Right ventricle myocardium superior (tissue), 1 donor: ENCODE results near the gene PHC2. TPM values are rescaled to one million over a fixed set of nuclear protein-coding genes. Genes with fewer than 3 reads are reported as not detected.
A peak's percentile ranks its signal among the peaks of the same experiment; 100 is the strongest.

ENCODE experiments used
- ATAC-seq: fragments of 200-7000 bp; cut with Tn5 transposase; one replicate; pipeline ENCODE4 v1.9.1; 2020; ENCODE audit warnings: mild to moderate bottlenecking; ENCODE audit not compliant: poor library complexity
- DNase-seq: peaks from one replicate; pipeline ENCODE4 v3.0.0-alpha.2; 2020
- intact Hi-C: fragments of 100-400 bp; cut with DNase I; formaldehyde crosslinking; loops from one replicate; pipeline ENCODE4 v1.11.2; 2022
- total RNA-seq: library from RNA; stranded (reverse); fragmentation: NEBNext Ultra II Directional; extraction: Animal tissue kit (Norgen Biotek cat#: 25700); gene quantifications from one replicate; pipeline ENCODE4 v1.2.1, GENCODE V29; 2021
- donor health status: DM: no; HTN: yes; CAD: no; lungs with severe emphysema.

Gene PHC2
- total RNA-seq, 1 donor from 2014 or later = 105 TPM

- intact Hi-C loops = no loop called here
- ATAC-seq (no peak), DNase-seq (no peak)
Measured at GRCh38 chr1:33330361-33330890, 100.5 kb downstream of the PHC2 start.

DNA sequence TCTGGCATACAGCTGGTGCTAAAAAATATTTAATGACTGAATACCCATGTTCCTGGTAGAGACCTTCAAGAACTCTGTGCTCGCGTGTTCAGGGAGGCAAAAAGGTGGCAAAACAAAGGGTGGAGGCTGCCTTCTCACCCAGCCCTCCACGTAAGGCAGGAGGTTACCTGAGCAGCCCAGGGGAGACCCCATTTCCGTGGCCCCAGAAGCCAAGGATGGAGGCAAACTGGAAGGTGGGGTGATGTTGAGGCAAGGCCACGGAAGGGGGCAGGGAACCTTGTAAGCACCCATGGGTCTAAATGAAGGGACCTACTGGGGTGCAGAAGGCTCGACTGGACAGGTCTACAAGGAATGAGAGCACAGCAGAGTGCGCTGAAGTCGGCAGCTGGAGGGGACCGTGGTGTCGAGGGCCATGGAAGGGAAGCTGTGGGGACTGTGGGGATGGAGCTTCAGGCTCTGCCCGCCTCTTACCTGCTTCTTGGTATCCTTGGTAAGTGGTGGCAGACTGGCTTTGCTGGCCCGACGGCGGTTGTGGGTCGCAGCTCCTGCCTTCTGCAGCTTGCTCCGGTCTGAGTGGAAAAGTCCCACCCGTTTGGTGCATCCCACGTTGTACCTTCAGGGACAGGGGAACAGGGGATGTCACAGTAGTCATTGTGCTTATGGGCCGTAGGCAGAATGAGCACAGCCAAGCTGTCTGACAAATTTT, 101.1 kb downstream of the PHC2 start:
- intact Hi-C loops = no loop called here
- DNase-seq = no peak
- ATAC-seq = no peak

DNA sequence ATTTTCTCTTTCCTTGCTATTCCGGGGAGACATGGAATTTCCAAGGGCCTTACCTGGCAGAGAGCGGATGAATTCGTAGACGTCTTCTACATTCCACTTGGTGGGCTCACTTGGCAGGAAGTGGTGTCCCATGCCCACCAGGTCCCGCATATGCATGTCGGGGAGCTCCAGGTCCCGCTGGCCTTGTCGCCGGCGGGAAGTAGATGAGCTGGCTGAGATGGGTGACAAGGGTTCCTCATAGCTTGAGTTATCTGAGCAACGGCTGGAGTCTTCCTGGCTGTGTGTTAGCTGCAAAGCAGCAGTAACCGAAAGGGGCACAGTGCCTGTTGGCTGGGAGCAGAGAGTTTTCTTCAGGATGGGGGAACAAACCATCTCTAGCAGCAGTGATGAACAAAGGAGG, 102.1 kb downstream of the PHC2 start:
- ATAC-seq (no peak), DNase-seq (no peak)
- intact Hi-C loops = no loop called here

DNA sequence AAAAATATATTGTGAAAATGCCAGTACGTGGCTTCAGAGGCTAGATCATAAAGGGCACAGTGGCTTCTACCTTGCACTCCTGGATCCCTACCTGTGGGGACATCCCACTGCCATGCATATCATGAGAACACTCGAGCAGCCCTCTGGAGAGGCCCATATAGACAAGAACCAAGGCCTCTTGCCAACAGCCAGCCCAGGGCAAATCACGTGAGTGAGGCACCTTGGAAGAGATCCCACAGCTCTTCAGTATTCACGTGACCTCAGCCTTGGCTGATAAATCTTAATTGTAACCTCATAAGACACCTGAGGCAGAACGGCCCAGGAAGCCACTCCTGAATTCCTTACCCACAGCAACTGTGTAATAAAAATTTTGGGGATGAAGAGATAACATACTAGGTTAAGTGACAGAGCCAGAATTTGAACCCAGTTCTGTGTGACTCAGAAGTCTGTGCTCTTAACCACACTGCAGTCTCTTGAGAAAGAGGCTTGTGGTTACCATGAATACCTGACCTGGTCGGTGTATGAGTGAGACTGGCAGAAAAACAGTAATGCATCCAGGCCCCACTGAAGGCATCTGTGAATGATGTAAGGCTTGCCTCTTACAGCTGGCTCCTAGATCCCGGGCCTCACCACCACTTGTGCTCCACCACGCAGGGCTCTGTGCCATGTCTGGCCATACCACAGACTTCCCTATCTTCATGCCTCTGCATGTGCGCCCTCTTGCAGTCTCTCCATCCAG, 103.1 kb downstream of the PHC2 start:
- ATAC-seq = peak; percentile 69
- peak; percentile 73 for DNase-seq
- intact Hi-C loops = no loop called here

GRCh38 chr1:33326785-33327184, 104.1 kb downstream of the PHC2 start:
- no peak for ATAC-seq
- intact Hi-C loops = no loop called here
- peak; percentile 55 for DNase-seq

GRCh38 chr1:33324677-33325575, 106.0 kb downstream of the PHC2 start:
- no peak for ATAC-seq
- intact Hi-C loops = no loop called here
- no peak for DNase-seq

DNA sequence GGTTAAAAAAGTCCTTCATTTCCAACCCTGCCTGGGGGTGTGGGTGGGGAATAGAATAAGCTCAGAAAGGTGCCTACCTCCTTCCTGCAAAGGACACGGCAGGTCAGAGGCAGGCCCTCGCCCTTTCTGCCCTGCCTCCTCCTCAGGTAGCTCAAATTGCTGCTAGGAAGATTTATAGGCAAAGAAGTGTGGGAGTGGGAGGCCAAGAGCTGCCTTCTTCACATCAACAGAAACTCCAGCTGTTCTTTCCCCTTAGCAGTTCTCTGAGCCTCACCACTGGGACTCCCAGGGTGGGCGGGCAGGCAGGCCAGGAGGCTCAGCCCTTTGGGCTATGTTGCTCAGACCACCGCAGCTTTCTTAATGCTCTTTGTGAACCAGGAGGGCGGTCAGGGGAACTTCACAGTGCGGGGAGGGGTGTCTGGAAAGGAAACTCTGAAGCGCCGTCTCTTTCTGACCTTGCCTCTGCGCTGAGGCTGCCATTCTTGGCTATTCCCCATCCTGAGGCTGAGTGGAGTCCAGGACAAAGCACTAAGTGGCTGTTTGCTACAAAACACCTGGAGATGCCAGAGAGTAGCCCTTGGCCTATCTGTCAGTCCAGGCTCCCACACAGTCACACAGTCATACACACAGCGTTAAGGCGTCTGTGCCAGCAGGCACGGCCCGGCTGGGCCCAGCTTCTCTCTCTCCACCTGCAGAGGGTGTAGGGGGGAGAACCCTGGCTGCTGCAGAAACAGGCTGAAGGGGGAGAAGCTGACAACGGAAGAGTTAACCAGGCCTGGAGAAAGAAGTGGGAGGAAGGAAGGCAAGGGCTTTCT, 107.0 kb downstream of the PHC2 start:
- intact Hi-C loops = no loop called here
- no peak for ATAC-seq
- no peak for DNase-seq

DNA sequence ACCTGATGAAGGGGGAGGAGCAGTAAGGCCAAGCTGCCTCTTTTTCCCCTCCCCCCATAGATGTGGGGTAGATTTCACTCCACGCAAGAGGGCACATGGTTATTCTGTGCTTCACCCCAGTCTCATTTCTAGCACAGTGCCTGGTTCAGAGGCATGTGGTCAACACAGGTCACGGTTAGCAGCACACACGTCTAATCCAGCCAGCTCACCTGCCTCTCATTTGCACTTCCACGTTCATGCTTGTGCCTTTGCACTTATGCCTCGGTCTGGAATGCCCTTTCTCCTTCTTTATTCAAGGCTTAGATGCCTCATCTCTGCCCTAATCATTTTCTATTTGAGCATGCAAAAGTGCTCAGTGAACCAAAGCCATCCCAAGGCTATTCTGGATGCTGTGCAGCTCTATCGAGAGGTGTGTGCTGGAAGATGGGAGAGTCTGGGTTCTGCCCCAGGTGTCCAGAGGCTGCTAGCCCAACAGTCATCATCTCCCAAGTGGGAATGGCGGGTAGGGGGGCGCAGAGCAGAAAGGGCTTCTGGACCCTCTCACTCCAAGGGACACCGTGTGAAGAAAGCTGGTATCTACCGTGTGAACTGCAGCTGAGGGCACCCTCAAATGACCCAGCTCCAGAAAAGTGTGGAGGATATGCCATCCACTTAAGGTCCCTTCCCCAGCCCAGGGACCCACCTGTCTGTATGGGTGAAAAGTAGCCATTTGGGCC, 107.9 kb downstream of the PHC2 start:
- DNase-seq (no peak), ATAC-seq (no peak)
- intact Hi-C loops = no loop called here

DNA sequence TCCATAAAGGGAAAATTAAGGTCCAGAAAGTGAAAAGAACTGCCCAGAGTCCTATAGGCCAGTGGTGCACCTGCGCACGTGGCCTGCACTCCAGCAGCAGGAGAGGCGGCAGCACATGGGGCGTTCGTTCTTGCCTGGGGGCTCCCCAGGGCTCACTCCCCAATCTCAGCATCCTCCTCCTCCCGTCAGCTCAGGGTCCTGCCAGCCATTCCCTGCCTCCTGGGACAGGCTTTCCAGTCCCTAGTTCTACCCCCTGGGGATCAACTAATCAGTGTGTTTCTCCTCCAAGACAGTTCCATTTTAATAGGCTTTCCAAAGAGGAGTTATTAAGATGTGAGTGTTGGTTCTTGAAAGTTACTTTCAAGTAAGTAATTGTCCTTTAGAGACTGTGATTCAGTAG, 108.8 kb downstream of the PHC2 start:
- ATAC-seq (no peak), DNase-seq (no peak)
- intact Hi-C loops = no loop called here

- peak; percentile 11 for ATAC-seq
- intact Hi-C loops = no loop called here
- DNase-seq = peak; percentile 18
Measured at GRCh38 chr1:33321178-33321577, 109.7 kb downstream of the PHC2 start.

DNA sequence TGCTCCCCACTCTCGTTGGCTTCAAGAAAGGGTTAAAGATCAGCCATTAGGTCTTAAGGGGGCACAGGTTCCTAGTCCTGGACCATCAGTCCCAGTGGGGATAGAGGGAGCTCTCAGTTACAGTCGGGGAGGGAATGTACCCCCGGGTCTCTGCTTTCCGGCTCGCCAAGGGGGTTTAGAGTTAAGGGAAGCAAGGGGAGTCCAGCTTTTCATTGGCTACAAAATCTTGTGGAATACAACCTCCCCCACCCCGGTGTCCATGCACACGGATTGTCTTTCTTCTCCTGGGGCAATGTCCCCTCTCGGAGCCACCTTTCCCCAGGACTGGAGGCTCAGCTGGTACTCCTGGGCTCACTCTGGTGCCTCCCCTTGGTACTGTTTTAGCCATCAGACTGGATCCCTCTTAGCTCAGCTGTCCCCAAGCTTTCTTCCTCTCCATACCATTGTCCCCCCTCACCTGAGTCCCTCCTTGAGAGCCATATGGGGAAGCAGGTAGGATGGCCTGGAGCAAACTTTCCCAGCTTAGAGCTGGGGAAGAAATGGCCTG, 110.2 kb downstream of the PHC2 start, which contains the start of gene A3GALT2:
Gene A3GALT2 (minus strand): TSS at position 480 of the 547 bp plus-strand sequence. CDS start 0 bp downstream, at position 480.
- intact Hi-C loops = no loop called here
- peak; percentile 11 for DNase-seq
- ATAC-seq = no peak

GRCh38 chr1:33319949-33320618, 110.8 kb downstream of the PHC2 start:
- intact Hi-C loops = no loop called here
- peak; percentile 22 for DNase-seq
- peak; percentile 11 for ATAC-seq

DNA sequence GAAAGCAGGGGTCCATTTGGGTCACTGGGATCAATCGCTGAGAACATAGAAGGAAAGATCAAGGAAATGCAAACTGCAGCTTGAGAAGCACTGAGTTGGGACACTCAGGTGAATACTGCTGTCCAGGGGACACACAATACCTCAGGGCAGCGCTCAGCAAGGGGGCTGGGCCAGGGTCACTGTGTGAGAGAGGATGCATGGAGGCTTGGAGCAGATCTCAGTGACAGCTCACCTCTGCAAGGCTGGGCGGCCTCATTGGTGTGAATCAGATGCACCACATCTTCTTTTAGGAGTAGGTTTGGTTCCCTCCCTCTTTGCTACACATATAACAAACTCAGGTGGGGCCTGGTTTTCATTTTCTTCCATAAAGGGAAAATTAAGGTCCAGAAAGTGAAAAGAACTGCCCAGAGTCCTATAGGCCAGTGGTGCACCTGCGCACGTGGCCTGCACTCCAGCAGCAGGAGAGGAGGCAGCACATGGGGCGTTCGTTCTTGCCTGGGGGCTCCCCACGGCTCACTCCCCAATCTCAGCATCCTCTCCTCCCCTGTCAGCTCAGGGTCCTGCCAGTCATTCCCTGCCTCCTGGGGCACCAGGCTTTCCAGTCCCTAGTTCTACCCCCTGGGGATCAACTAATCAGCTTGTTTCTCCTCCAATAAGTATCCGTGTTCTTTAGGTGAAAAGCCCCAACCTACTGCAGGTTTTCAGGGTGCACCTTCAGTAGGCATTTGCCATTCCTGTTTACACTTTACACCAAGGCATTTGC, 111.5 kb downstream of the PHC2 start:
- ATAC-seq (no peak), DNase-seq (peak; percentile 13)
- intact Hi-C loops = no loop called here

DNA sequence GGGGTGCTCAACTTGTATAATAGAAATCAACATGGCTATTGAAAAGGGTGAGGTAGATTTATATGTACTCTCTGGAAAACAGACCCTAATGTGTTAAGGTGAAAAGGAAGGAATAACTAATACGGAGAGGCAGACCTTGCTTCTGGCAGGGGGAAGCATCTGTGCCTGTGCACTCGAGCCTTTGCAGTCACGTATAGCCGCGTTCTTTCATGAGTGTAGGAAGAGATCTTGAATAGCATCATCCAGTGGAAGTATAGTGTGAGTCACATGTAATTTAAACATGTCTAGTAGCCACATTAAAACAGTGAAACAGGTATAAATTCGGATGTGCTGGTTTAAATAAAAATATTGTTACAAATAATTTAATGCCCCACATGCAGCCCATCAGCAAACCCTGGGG, 112.9 kb downstream of the PHC2 start:
- no peak for ATAC-seq
- DNase-seq = no peak
- intact Hi-C loops = no loop called here

DNA sequence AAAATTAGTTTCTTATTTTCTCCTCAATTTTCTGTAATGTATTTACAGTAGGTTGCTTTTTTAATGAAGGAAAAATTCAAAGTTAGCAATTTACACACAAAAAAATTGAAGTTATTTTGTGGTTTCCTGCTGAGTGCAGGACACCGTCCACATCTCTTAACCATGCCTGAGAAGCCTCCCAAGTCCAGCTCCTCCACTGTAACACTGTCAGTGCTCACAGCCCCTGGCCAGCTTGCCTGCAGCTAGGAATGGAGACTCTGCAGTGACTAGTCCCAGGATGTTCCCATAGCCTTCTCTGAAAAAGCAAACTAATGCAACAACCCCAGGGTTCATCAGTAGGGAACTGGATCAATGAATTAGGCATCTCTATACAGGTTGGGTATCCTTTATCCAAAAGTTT, 113.5 kb downstream of the PHC2 start:
- DNase-seq (no peak), ATAC-seq (no peak)
- intact Hi-C loops = no loop called here

DNA sequence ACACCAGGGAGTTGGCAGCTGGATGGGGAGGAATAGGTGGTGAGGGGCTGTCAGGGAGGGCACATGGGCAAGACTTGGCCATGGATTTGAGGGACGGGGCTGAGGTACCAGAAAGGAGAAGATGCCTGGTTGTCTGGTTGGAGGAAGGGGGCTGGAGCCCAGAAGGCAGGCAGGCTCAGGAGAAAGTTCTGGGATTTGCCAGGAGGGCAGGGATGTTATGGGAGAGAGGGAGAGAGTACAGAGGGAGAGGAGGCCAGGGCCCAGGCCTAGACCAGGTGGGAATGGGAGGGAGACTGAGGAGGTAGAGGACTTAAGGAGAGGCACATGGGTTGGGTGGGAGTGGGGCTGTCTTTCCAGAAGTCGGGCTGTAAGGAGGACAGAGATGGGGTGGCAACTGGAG, 114.3 kb downstream of the PHC2 start:
- DNase-seq (peak; percentile 9), ATAC-seq (no peak)
- intact Hi-C loops = no loop called here
